HCT116 (cell line): Measurements from ENCODE around the gene NUBPL. TPM values are rescaled to one million over a fixed set of nuclear protein-coding genes. Genes with fewer than 3 reads are reported as not detected.

ENCODE experiments used
- ATAC-seq: fragments of 200-7000 bp; cut with Tn5 transposase; 2 replicates; pipeline ENCODE4 v1.9.1; 2020; ENCODE audit warnings: mild to moderate bottlenecking, moderate library complexity
- BruUV-seq: library from RNA; stranded (reverse); fragments of 400-500 nt; replicated peaks from 2 replicates; lab custom pipeline; 2021; lab: Mats Ljungman, UMichigan
- CTCF ChIA-PET: fragments of 300-600 bp; sonication (Branson Sonifier 250); formaldehyde crosslinking; loops from one replicate; lab custom pipeline; 2021; ENCODE audit warnings: antibody characterized with exemption; lab: Charles Lee
- POLR2A ChIA-PET: fragments of 300-600, 350-600 bp; sonication (Branson Sonifier 250); formaldehyde crosslinking; loops from one replicate; lab custom pipeline; 2021; ENCODE audit warnings: antibody characterized with exemption; lab: Charles Lee
- RAD21 ChIA-PET, 2 experiments: fragments of 300-600 bp; sonication (Branson Sonifier 250); formaldehyde crosslinking; loops; one replicate each; lab custom pipeline; 2023; ENCODE audit warnings: low total read pairs in 2 of 2; ENCODE audit not compliant: uncharacterized antibody in 2 of 2, unreplicated experiment in 2 of 2, low non-redundant PET in 1 of 2; lab: Charles Lee
- DNase-seq: peaks from one replicate; pipeline ENCODE4 v3.0.0-alpha.2; 2010; ENCODE audit warnings: low read depth, low spot score
- H2AFZ ChIP-seq: fragments of 200-600 bp; shearing (Covaris generic), sonication (generic); 2 replicates; pipeline ENCODE4 v1.6.1; 2017; ENCODE audit warnings: low read depth, mixed run types, mixed read lengths, antibody characterized with exemption, low read length; ENCODE audit not compliant: poor library complexity, severe bottlenecking
- H3K27ac ChIP-seq: 2 replicates; pipeline ENCODE4 v1.5.1; 2012; ENCODE audit warnings: low read depth, low read length
- H3K27me3 ChIP-seq: fragments of 200-600 bp; sonication (generic); 2 replicates; pipeline ENCODE4 v1.6.1; 2016; ENCODE audit warnings: mixed run types, low read length, mixed read lengths; ENCODE audit not compliant: insufficient read depth
- H3K36me3 ChIP-seq, 2 experiments: fragments of 200-500 bp in 1 of 2; fragments of 200-600 bp in 1 of 2; sonication (Bioruptor generic) in 1 of 2; sonication (generic) in 1 of 2; 2 replicates each; pipeline versions ENCODE4 v1.5.1 to v1.6.1; 2014 to 2016; ENCODE audit warnings: low read length in 2 of 2, inconsistent platforms in 1 of 2, mixed read lengths in 1 of 2, mixed run types in 1 of 2; ENCODE audit not compliant: insufficient read depth in 2 of 2, control insufficient read depth in 1 of 2
- H3K4me1 ChIP-seq, 2 experiments: fragments of 200-600 bp in 1 of 2; sonication (generic) in 1 of 2; 2 replicates each; pipeline versions ENCODE4 v1.5.1 to v1.6.1; 2012 to 2017; ENCODE audit warnings: low read length in 2 of 2, inconsistent platforms in 1 of 2, mild to moderate bottlenecking in 1 of 2, mixed read lengths in 1 of 2, mixed run types in 1 of 2, moderate library complexity in 1 of 2; ENCODE audit not compliant: insufficient read depth in 2 of 2, control insufficient read depth in 1 of 2
- H3K4me2 ChIP-seq: fragments of 200-600 bp; sonication (generic); 2 replicates; pipeline ENCODE4 v1.6.1; 2017; ENCODE audit warnings: mixed run types, low read length, mixed read lengths
- H3K4me3 ChIP-seq, 2 experiments: fragments of 200-600 bp in 1 of 2; sonication (generic) in 1 of 2; replicated peaks in 1 of 2; 2 replicates each; pipeline ENCODE4 v1.5.1; 2011 to 2016; ENCODE audit warnings: low read length in 2 of 2, control low read depth in 1 of 2, low read depth in 1 of 2, mild to moderate bottlenecking in 1 of 2, mixed read lengths in 1 of 2, mixed run types in 1 of 2
- H3K79me2 ChIP-seq: fragments of 200-600 bp; sonication (generic); 2 replicates; pipeline ENCODE4 v1.6.1; 2017; ENCODE audit warnings: mild to moderate bottlenecking, mixed run types, low read length, moderate library complexity, mixed read lengths; ENCODE audit not compliant: insufficient read depth
- H3K9ac ChIP-seq: fragments of 200-600 bp; sonication (generic); 2 replicates; pipeline ENCODE4 v1.6.1; 2016; ENCODE audit warnings: low read length, mixed read lengths
- H3K9me2 ChIP-seq: fragments of 200-600 bp; sonication (generic), shearing (Covaris generic); 2 replicates; pipeline ENCODE4 v1.6.1; 2017; ENCODE audit warnings: mixed run types, mild to moderate bottlenecking, moderate library complexity; ENCODE audit not compliant: insufficient read depth
- H3K9me3 ChIP-seq, 2 experiments: fragments of 200-500 bp in 1 of 2; fragments of 200-600 bp in 1 of 2; sonication (Bioruptor generic) in 1 of 2; sonication (generic) in 1 of 2; 2 replicates each; pipeline ENCODE4 v1.6.1; 2014 to 2017; ENCODE audit warnings: low read length in 2 of 2, mixed read lengths in 2 of 2, inconsistent platforms in 1 of 2, low read depth in 1 of 2, mild to moderate bottlenecking in 1 of 2, mixed run types in 1 of 2, moderate library complexity in 1 of 2; ENCODE audit not compliant: control insufficient read depth in 1 of 2, insufficient read depth in 1 of 2
- H4K20me1 ChIP-seq: fragments of 200-600 bp; sonication (generic), shearing (Covaris generic); 2 replicates; pipeline ENCODE4 v1.6.1; 2017; ENCODE audit warnings: mixed run types, mild to moderate bottlenecking, moderate library complexity; ENCODE audit not compliant: insufficient read depth
- CBX3 ChIP-seq: IDR thresholded peaks from 2 replicates; pipeline ENCODE4 v1.6.1; 2012; ENCODE audit warnings: low read depth
- CEBPB ChIP-seq: IDR thresholded peaks from 2 replicates; pipeline ENCODE4 v1.6.1; 2012; ENCODE audit warnings: low read depth
- EGR1 ChIP-seq: IDR thresholded peaks from 2 replicates; pipeline ENCODE4 v1.6.1; 2012; ENCODE audit warnings: low read depth
- ELF1 ChIP-seq: IDR thresholded peaks from 2 replicates; pipeline ENCODE4 v1.6.1; 2012; ENCODE audit warnings: low read depth, borderline replicate concordance
- EZH2phosphoT487 ChIP-seq: fragments of 200-600 bp; IDR thresholded peaks from 2 replicates; pipeline ENCODE4 v1.6.1; 2018; ENCODE audit warnings: antibody characterized with exemption, borderline replicate concordance
- JUND ChIP-seq: IDR thresholded peaks from 2 replicates; pipeline ENCODE4 v1.6.1; 2012
- POLR2A ChIP-seq: IDR thresholded peaks from 2 replicates; pipeline ENCODE4 v1.7.0; 2011; ENCODE audit warnings: borderline replicate concordance; ENCODE audit not compliant: insufficient read depth, insufficient read length; ENCODE audit errors: extremely low read depth
- POLR2AphosphoS5 ChIP-seq: IDR thresholded peaks from 2 replicates; pipeline ENCODE4 v1.6.1; 2011; ENCODE audit warnings: mild to moderate bottlenecking, low read depth, low read length, moderate library complexity
- RAD21 ChIP-seq: IDR thresholded peaks from 2 replicates; pipeline ENCODE4 v1.6.1; 2012; ENCODE audit warnings: low read depth, mild to moderate bottlenecking
- SIN3A ChIP-seq: IDR thresholded peaks from 2 replicates; pipeline ENCODE4 v1.6.1; 2012; ENCODE audit warnings: low read depth
- SP1 ChIP-seq: IDR thresholded peaks from 2 replicates; pipeline ENCODE4 v1.6.1; 2012; ENCODE audit warnings: low read depth
- TCF7L2 ChIP-seq: IDR thresholded peaks from 2 replicates; pipeline ENCODE4 v1.7.0; 2011; ENCODE audit warnings: borderline replicate concordance, inconsistent platforms; ENCODE audit not compliant: insufficient read depth, insufficient read length; ENCODE audit errors: extremely low read depth
- YY1 ChIP-seq: IDR thresholded peaks from 2 replicates; pipeline ENCODE4 v1.6.1; 2011; ENCODE audit warnings: low read length, low read depth, moderate library complexity, mild to moderate bottlenecking; ENCODE audit not compliant: insufficient replicate concordance; ENCODE audit errors: extremely low read depth
- ZFX ChIP-seq: fragments of 450-650 bp; IDR thresholded peaks from 2 replicates; pipeline ENCODE4 v1.6.1; 2017
- ZNF274 ChIP-seq: fragments of 200-500 bp; sonication (Bioruptor generic); IDR thresholded peaks from 2 replicates; pipeline ENCODE4 v1.6.1; 2014; ENCODE audit warnings: mild to moderate bottlenecking, low read depth, low read length, inconsistent platforms
- intact Hi-C: fragments of 100-400 bp; cut with micrococcal nuclease; formaldehyde crosslinking; loops from 2 replicates; pipeline ENCODE4 v1.10.0; 2022
- total RNA-seq: library from RNA; stranded (reverse); gene quantifications from one replicate; pipeline ENCODE4 v1.2.1, GENCODE V29; 2021; ENCODE audit not compliant: unreplicated experiment
- TF ChIP-seq, protein P1 (sequence below), 3 experiments: fragments of 200-600 bp in 1 of 3; sonication (generic) in 1 of 3; IDR thresholded peaks in 2 of 3; conservative IDR thresholded peaks in 1 of 3; 2 replicates each; pipeline ENCODE4 v1.5.1; 2012 to 2017; ENCODE audit warnings: low read depth in 2 of 3, low read length in 2 of 3, antibody characterized with exemption in 1 of 3, borderline replicate concordance in 1 of 3, control low read depth in 1 of 3, mild to moderate bottlenecking in 1 of 3, mixed read lengths in 1 of 3, mixed run types in 1 of 3, moderate library complexity in 1 of 3; ENCODE audit not compliant: insufficient read depth in 1 of 3
- TF ChIP-seq, protein P2 (sequence below): IDR thresholded peaks from 2 replicates; pipeline ENCODE4 v1.6.1; 2012
- TF ChIP-seq, protein P3 (sequence below): IDR thresholded peaks from 2 replicates; pipeline ENCODE4 v1.6.1; 2012; ENCODE audit warnings: low read depth
- TF ChIP-seq, protein P4 (sequence below): IDR thresholded peaks from 2 replicates; pipeline ENCODE4 v1.6.1; 2012

NUBPL gene
- total RNA-seq, 1 experiment from 2014 or later, result 11.3 TPM

DNA sequence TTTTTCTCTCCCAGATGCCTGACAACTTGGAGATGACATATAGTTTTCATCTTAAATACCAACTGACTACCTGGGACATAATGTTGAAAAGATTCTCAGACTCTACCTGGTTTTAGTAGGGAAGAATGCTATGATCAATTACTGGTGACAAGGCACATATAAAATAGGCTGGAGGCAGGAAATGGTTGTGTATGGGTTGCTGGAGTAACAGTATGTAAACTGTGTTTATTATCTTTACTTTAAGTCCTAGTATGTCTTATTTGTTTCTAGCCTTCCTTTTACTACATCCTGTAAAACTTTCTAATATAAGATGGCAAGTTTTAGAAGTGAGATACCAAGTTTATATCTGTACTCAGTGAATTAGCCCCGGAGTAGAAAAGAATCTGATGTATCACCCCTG, 98.1 kb downstream of the NUBPL start:
- RAD21 ChIA-PET, result no interaction called here
- Histone ChIP-seq H4K20me1 (no peaks in the 10 kb centered on the region), H3K79me2 (no peaks in the 10 kb centered on the region), H3K36me3 (no peaks in the 10 kb centered on the region), H3K9me3 (no peaks in the 10 kb centered on the region), H3K9me2 (no peaks in the 10 kb centered on the region), H3K4me1 (no peaks in the 10 kb centered on the region), H3K4me2 (no peak overlapping the region), H3K27ac (no peak overlapping the region), H3K27me3 (no peaks in the 10 kb centered on the region), H3K4me3 (no peak overlapping the region), H3K9ac (no peak overlapping the region), H2AFZ (no peak overlapping the region)
- no peak for ATAC-seq
- no peak for TF ChIP-seq CBX3
- no peak for TF ChIP-seq CEBPB
- no peak for TF ChIP-seq SIN3A
- no peak for TF ChIP-seq POLR2AphosphoS5
- no peak for TF ChIP-seq TCF7L2
- TF ChIP-seq EZH2phosphoT487, result no peak
- TF ChIP-seq, protein P1, sequence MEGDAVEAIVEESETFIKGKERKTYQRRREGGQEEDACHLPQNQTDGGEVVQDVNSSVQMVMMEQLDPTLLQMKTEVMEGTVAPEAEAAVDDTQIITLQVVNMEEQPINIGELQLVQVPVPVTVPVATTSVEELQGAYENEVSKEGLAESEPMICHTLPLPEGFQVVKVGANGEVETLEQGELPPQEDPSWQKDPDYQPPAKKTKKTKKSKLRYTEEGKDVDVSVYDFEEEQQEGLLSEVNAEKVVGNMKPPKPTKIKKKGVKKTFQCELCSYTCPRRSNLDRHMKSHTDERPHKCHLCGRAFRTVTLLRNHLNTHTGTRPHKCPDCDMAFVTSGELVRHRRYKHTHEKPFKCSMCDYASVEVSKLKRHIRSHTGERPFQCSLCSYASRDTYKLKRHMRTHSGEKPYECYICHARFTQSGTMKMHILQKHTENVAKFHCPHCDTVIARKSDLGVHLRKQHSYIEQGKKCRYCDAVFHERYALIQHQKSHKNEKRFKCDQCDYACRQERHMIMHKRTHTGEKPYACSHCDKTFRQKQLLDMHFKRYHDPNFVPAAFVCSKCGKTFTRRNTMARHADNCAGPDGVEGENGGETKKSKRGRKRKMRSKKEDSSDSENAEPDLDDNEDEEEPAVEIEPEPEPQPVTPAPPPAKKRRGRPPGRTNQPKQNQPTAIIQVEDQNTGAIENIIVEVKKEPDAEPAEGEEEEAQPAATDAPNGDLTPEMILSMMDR (IDR thresholded peaks at IDR 0.05 in 2 of 3, conservative IDR thresholded peaks at IDR 0.05 in 1 of 3; ENCODE audit: borderline replicate concordance in 1 of 3, insufficient read depth in 1 of 3, low read depth in 2 of 3, low read length in 2 of 3), result no peak
- no peak for TF ChIP-seq JUND
- TF ChIP-seq, protein P2, sequence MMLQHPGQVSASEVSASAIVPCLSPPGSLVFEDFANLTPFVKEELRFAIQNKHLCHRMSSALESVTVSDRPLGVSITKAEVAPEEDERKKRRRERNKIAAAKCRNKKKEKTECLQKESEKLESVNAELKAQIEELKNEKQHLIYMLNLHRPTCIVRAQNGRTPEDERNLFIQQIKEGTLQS, result no peak
- TF ChIP-seq RAD21, result no peak
- TF ChIP-seq ZFX, result no peak
- no peak for TF ChIP-seq ZNF274
- TF ChIP-seq ELF1, result no peak
- TF ChIP-seq, protein P3, sequence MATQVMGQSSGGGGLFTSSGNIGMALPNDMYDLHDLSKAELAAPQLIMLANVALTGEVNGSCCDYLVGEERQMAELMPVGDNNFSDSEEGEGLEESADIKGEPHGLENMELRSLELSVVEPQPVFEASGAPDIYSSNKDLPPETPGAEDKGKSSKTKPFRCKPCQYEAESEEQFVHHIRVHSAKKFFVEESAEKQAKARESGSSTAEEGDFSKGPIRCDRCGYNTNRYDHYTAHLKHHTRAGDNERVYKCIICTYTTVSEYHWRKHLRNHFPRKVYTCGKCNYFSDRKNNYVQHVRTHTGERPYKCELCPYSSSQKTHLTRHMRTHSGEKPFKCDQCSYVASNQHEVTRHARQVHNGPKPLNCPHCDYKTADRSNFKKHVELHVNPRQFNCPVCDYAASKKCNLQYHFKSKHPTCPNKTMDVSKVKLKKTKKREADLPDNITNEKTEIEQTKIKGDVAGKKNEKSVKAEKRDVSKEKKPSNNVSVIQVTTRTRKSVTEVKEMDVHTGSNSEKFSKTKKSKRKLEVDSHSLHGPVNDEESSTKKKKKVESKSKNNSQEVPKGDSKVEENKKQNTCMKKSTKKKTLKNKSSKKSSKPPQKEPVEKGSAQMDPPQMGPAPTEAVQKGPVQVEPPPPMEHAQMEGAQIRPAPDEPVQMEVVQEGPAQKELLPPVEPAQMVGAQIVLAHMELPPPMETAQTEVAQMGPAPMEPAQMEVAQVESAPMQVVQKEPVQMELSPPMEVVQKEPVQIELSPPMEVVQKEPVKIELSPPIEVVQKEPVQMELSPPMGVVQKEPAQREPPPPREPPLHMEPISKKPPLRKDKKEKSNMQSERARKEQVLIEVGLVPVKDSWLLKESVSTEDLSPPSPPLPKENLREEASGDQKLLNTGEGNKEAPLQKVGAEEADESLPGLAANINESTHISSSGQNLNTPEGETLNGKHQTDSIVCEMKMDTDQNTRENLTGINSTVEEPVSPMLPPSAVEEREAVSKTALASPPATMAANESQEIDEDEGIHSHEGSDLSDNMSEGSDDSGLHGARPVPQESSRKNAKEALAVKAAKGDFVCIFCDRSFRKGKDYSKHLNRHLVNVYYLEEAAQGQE, result no peak
- TF ChIP-seq POLR2A, result no peak
- TF ChIP-seq YY1, result no peak
- no peak for TF ChIP-seq SP1
- TF ChIP-seq, protein P4, sequence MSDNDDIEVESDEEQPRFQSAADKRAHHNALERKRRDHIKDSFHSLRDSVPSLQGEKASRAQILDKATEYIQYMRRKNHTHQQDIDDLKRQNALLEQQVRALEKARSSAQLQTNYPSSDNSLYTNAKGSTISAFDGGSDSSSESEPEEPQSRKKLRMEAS, result no peak
- no peak for TF ChIP-seq EGR1
- CTCF ChIA-PET, result no interaction called here
- BruUV-seq, result no TSS peak
- POLR2A ChIA-PET, result no interaction called here
- DNase-seq, result no peak
- intact Hi-C loops, result no loop called here
